ENCODE data around the gene ENTPD7. TPM values are rescaled to one million over a fixed set of nuclear protein-coding genes. Genes with fewer than 3 reads are reported as not detected.

Gene ENTPD7
- polyA plus RNA-seq, 1 donor from 2014 or later = 4.1 TPM

- Histone ChIP-seq H4K20me1 (ENCODE audit: insufficient read depth) (no peaks in the 10 kb centered on the region), H3K79me2 (replicated peaks; ENCODE audit: insufficient read depth, low read length) (no peaks in the 10 kb centered on the region), H3K9me3 (ENCODE audit: low read length) (no peaks in the 10 kb centered on the region), H3K4me3 (ENCODE audit: low read length) (no peak overlapping the region), H3K9me2 (ENCODE audit: insufficient read depth, low read length) (no peaks in the 10 kb centered on the region), H3F3A (ENCODE audit: insufficient read depth, low read length, poor library complexity, severe bottlenecking) (no peaks in the 10 kb centered on the region), H3K27me3 (ENCODE audit: insufficient read depth, low read depth, low read length) (no peaks in the 10 kb centered on the region), H3K27ac (ENCODE audit: low read length) (no peak overlapping the region), H2AFZ (ENCODE audit: low read depth, low read length) (no peak overlapping the region), H3K4me2 (ENCODE audit: low read length) (no peak overlapping the region), H3K36me3 (ENCODE audit: insufficient read depth, low read length) (no peaks in the 10 kb centered on the region), H3K9ac (ENCODE audit: low read length) (no peak overlapping the region)
- TF ChIP-seq REST (IDR thresholded peaks at IDR 0.05; ENCODE audit: borderline replicate concordance) = no peak
- TF ChIP-seq MXI1 (conservative IDR thresholded peaks at IDR 0.05; ENCODE audit: poor library complexity, severe bottlenecking) = no peak
- TF ChIP-seq EP300 (conservative IDR thresholded peaks at IDR 0.05; ENCODE audit: poor library complexity, severe bottlenecking) = no peak
- TF ChIP-seq SMC3 (conservative IDR thresholded peaks at IDR 0.05; ENCODE audit: poor library complexity) = no peak
- no peak for TF ChIP-seq RAD21 (conservative IDR thresholded peaks at IDR 0.05)
- TF ChIP-seq EZH2 (IDR thresholded peaks at IDR 0.05; ENCODE audit: borderline replicate concordance, insufficient read depth, low read length, poor library complexity, severe bottlenecking) = no peak
- no peak for TF ChIP-seq TAF1 (IDR thresholded peaks at IDR 0.05; ENCODE audit: low read depth)
- no peak for TF ChIP-seq CTCF (IDR thresholded peaks at IDR 0.05; ENCODE audit: poor library complexity, severe bottlenecking)
Measured at GRCh38 chr10:99672884-99673283, 13.6 kb downstream of the ENTPD7 start.

GRCh38 chr10:99673492-99673891, 14.2 kb downstream of the ENTPD7 start:
- no peaks in the 10 kb centered on the region for H3K27me3 ChIP-seq (ENCODE audit: insufficient read depth, low read depth, low read length)
- no peaks in the 10 kb centered on the region for H3K9me2 ChIP-seq (ENCODE audit: insufficient read depth, low read length)
- no peak overlapping the region for H3K4me2 ChIP-seq (ENCODE audit: low read length)
- H3K79me2 ChIP-seq (replicated peaks; ENCODE audit: insufficient read depth, low read length) = no peaks in the 10 kb centered on the region
- no peaks in the 10 kb centered on the region for H3F3A ChIP-seq (ENCODE audit: insufficient read depth, low read length, poor library complexity, severe bottlenecking)
- H2AFZ ChIP-seq (ENCODE audit: low read depth, low read length) = no peak overlapping the region
- no peak overlapping the region for H3K4me3 ChIP-seq (ENCODE audit: low read length)
- H3K9me3 ChIP-seq (ENCODE audit: low read length) = no peaks in the 10 kb centered on the region
- H4K20me1 ChIP-seq (ENCODE audit: insufficient read depth) = no peaks in the 10 kb centered on the region
- H3K36me3 ChIP-seq (ENCODE audit: insufficient read depth, low read length) = no peaks in the 10 kb centered on the region
- no peak overlapping the region for H3K27ac ChIP-seq (ENCODE audit: low read length)
- TF ChIP-seq EZH2 (IDR thresholded peaks at IDR 0.05; ENCODE audit: borderline replicate concordance, insufficient read depth, low read length, poor library complexity, severe bottlenecking) (no peak), TAF1 (IDR thresholded peaks at IDR 0.05; ENCODE audit: low read depth) (no peak), CTCF (IDR thresholded peaks at IDR 0.05; ENCODE audit: poor library complexity, severe bottlenecking) (no peak), REST (IDR thresholded peaks at IDR 0.05; ENCODE audit: borderline replicate concordance) (no peak), RAD21 (conservative IDR thresholded peaks at IDR 0.05) (no peak), SMC3 (conservative IDR thresholded peaks at IDR 0.05; ENCODE audit: poor library complexity) (no peak), EP300 (conservative IDR thresholded peaks at IDR 0.05; ENCODE audit: poor library complexity, severe bottlenecking) (no peak), MXI1 (conservative IDR thresholded peaks at IDR 0.05; ENCODE audit: poor library complexity, severe bottlenecking) (no peak)
- H3K9ac ChIP-seq (ENCODE audit: low read length) = no peak overlapping the region

All from neural cell (in vitro differentiated cells).